HG03097 (cell line): Measurements from ENCODE around the gene CFAP99.
"Not testable (repeated sequence)": the region's sequence is repeated elsewhere in the genome, so short reads cannot be mapped to it uniquely, and the experiment has no call there.

Experiments
- ATAC-seq: cut with Tn5 transposase; IDR thresholded peaks from one replicate; pipeline ENCODE4 v1.9.1; 2021; ENCODE audit not compliant: unreplicated experiment, low FRiP score

CFAP99 gene

DNA sequence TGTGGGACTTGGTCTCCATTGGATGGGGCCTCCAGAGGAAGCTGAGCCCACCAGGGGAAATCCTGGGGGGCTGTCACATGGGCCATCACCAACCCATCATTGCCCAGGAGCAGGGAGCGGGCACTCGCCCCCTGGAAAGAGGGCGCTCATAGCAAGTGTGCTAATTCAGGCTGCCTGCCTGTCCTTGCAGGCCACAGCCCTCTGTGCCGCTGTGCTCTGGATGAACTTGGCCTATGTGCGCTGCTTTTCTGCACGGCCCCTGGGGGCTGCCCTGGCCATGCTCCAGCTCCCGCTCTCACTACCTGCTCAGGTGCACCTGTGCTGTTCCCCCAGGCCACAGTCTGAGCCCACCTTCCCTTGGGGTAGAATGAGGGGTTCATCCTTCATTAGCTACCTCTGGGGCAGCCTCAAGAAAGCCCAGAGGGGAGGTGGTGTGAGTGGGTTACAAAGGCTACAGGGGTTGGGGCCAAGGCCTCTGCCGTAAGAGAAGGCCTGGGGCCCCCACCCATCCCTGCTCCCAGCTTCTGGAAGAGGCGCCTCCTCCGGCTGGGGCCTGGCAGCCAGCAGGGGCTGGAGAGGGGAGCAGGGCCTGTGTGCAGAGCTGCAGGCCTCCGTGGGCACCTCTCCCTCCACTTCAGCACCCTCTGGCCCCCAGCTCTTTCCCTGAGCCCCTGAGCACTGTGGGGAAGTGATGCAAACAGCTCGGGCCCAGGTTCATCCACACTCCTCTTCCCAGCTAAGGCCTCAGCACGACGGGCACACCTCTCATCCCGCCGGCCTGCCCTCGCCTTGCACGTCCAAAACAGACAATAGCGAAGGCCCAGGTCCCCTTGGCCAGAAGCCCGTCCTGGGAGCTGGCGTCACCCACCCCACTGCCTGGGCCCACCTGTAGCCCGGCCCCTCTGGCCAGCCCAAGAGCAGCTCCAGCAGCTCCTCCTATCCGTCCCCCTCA is 8.9 kb downstream of the CFAP99 start:
- ATAC-seq: no peak

DNA sequence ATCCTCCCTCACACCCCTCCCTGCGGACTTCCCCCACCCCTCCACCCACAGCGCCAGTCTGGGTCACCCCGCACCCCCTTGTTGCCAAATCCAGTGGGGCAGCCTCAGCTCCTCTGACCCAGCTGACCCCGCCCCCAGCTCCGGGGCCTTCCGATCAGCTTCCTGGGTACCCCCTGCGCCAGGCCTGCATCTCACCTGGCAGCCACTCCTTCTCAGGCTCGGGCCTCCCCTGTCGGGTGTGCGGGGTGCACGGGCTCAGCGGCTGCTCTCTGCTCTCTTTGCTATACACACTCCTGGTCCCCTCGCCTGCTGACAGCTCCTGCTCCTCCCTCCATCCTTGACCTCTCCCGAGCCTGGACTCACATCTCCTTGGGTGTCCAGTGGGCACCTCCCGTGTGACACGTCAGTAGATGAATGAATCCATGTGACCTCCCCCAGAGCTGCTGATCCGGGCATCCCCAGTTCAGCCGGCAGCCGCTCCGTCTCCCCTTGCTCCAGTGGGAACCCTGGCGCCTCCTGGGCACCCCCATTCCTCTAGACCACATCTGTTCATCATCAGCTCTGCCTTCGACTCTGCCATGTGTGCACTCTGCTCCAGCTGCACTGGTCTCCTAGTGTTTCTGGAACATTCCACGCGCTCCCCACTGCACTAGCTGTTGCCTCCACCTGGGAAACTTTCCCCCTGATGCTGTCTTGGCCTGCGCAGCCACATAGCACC is 9.9 kb downstream of the CFAP99 start:
- ATAC-seq: no peak

DNA sequence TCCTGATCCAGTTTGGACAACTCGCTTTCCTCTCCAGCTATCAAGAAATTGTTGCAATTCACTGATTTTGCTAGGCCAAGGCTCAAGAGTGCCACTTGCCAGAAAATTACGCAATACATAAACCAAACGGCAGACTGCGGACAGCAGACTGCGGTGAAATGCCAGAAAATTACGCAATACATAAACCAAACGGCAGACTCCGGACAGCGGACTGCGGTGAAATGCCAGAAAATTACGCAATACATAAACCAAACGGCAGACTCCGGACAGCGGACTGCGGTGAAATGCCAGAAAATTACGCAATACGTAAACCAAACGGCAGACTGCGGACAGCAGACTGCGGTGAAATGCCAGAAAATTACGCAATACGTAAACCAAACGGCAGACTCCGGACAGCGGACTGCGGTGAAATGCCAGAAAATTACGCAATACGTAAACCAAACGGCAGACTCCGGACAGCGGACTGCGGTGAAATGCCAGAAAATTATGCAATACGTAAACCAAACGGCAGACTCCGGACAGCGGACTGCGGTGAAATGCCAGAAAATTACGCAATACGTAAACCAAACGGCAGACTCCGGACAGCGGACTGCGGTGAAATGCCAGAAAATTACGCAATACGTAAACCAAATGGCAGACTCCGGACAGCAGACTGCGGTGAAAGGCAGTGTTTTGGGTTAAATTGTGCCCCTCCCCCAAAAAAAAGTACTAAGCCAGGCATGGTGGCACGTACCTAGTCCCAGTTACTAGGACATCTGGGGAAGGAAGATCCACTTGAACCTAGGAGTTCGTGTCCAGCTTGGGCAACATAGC is 11.4 kb downstream of the CFAP99 start:
- not testable (repeated sequence) for ATAC-seq

DNA sequence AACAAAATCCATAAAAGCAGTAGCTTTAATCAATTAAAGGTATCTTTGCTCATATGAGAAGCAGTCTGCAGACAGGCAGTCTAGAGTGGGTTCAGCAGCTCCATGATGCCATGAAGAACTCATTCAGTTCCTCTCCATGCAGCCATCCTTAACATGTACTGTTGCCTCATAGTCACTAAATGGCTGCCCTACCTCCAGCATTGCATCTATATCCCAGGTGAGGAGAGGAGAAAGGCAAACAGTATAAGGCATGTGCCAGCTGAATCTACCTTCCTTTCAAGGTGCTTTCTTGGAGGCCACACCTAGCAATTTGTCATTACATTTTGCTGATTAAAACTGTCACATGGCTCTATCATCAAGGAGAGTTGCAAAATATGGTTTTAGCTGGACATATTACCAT is 13.2 kb downstream of the CFAP99 start:
- no peak for ATAC-seq

DNA sequence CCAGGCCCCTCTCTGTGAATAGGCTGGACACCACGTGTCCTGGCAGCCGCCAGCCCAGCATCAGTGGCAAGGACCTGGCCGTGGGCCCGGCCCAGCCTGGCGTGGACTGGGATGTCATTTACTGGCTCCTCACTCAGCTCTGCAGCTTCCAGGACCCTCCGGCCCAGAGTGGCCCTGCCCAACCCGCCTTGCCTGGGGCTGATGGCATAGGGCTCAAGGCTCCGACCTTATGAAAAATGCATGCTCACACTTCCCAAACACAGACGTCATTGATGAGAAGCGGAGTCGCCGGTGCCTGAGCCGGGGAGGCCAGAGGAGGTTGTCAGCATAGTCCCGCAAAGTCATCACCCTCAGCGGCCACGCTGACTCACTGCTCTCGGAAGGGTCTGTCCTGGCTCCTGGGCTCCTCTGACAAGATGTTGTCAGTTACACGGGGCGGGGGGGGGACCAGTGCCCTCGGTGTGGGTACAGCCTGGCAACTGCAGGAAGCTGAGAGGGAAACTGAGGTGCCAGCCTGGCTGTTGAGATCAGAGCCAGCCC is 14.3 kb downstream of the CFAP99 start:
- ATAC-seq: no peak

DNA sequence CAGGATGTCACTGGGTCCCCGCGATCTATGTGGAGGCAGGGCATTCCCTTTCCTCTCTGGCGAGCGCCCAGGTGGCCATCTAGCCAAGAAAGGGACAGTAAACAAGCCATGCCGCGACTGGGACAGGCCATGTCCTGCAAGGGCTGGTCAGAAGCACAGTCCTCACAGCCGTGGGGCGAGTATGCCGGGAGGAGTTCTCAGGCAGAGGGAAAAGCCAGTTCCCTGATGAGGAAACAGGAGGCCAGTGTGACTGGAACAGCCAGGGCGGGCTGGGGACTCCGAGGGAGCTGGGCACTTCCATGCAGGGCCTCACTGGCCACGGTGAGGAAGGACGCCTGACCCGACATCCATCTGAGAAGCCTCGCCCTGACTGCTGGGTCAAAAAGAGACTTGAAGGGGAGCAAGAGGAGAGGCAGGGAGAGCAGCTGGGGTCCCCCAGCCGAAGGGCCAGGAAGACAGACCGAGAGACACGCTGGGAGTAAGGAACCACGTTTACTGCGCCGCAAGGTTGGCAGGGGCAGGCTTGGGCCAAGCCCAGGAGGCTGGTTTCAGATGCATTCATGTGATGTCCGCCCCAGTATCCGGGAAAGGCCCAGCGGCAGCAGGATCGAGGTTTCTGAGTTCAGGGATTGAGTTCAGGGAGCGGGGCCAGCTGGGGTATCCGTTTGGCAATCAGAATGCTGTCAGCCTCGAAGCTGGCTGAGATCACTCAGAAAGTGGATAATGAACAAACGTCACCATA is 15.0 kb downstream of the CFAP99 start:
- no peak for ATAC-seq

DNA sequence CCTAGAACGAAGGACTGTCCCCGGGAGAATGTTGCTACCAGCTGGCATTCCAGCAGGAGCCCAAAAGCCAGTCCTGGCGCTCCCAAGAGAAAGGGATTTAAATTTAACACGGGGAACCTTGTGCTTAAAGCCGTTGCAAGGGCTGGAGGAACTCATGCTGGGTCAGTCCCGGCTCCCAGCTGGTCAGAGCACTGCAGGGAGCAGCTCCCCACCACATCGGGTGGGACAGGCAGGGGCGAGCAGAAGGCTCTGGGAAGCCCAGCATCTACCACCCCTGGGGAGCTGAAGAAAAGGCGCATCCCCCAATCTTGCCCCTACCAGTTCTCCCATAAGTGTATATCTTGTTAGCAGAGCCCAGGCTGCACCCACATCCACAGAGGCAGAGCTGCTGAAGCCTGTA is 15.7 kb downstream of the CFAP99 start:
- ATAC-seq: no peak

DNA sequence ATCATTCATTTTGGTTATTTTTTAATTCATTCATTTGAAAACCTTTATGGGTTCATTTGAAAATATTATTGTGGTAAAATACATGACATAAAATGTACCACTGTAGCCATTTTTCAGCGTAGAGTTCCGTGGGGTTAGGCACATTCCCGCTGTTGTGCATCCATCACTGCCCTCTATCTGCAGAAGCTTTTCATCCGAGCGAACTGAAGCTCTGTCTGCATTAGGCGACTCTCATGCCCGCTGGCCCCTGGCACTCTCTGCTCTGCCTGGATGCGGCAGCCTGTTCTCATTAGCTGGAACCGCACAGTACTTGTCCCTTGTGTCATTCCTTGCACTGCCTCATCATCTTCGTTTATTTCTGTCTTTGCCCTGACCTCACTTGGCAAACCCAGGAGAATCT is 17.5 kb downstream of the CFAP99 start:
- ATAC-seq: no peak

DNA sequence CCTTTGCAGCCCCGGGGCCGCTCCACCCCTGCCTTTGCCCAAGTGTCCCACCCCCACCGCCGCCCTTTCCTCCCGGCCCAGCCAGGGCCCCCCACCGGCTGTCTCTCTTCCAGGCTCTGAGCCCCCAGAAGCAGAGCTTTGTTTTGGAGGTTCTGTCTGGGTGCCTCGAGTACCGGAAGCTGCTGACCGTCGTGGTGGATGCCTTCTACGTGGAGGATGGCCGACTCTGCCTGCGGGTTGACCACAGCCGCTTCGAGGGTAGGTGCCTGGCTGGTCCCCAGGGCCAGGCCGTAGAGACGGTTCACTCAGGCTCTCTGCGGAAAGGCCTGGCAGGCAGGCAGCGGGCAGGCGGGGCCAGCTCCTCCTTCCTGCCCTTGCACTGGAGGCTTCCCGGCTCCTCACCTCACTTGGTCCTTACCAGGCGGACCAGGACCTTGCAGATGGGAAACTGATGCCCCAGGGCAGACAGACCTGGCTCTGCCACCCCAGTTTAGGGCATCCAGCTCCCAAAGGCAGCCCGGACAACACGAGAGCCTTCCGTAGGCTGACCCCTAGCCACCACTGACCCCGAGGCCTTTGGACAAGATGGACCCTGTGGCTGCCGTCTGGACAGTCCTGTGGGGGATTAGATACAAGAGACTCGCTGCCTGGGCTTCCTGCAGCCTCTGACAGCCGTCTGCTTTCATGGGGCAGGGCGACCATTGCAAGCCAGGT is 18.2 kb downstream of the CFAP99 start:
- ATAC-seq: no peak

DNA sequence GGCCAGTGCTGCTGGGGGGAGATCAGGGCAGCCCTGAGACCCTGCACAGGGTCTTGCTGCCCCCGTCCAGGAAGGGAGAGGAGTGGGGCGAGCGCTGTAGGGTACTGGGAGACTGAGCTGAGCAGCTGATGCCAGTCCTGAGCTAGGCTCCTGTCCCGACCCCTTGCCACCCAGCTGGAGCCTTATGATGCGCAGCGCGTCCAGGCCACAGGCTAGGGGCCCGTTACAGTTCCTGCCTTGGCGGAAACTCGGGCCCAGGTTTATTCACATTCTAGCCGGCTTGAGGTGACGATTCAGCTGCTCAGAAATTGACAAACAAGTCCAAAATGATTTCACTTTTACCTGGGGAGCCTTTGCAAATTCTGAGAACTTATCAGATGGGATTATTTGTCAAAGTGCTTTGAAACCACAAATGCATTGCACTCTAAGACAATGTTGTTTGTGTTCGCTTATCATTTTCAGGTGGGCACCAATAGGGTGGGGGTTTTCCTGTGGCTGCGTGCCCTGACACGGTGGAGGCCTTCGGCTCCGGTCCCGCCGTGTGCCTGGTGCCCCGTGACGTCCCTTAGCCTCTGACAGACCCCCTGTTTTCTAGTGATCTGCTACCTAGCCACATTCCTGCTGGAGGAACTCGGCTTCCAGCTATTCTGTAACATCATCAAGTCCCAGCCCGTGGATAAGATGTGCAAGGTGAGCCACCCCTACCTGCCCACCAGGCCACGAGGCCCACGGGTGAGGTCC is 18.9 kb downstream of the CFAP99 start:
- no peak for ATAC-seq

DNA sequence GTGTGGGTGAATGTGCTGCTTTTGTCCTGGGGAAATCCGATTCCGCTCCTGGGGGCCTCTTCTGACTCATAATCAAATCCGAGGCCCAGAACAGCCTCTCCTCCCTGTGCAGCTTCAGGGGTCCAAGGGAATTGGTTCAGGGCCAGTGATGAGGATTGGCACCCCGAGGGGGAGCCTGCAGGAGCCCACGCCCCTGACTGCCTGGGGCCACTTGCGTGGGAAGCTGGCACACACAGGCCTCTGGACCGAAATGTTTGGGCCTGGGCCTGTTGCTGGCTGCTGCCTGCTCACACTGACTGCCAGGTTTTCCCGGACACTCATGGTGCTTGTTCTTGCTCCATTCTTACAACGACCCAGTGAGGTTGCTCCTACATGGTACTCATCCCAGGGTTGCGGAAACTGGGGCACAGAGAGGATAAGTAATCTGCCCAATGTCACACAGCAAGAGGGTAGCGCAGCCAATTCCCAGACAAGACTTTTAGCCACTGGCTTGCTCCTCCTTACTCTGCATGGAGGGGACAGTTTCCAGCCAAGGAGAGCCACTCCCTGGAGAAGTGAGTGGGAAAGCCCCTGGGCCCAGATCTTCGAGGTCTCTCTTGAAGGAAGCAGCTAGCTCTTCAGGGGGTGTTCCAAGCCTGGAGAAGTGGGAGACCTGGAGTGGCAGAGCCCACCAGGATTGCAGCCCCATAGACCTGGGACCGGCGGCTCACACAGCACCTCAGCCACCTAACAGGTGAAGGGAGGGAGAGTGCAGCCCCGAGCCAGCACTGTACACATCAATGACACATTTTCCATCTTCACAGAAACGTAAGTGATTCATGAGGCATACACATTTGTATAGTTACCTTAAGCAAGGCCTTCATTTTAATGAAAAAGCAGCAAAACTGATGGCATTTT is 20.3 kb downstream of the CFAP99 start:
- no peak for ATAC-seq

DNA sequence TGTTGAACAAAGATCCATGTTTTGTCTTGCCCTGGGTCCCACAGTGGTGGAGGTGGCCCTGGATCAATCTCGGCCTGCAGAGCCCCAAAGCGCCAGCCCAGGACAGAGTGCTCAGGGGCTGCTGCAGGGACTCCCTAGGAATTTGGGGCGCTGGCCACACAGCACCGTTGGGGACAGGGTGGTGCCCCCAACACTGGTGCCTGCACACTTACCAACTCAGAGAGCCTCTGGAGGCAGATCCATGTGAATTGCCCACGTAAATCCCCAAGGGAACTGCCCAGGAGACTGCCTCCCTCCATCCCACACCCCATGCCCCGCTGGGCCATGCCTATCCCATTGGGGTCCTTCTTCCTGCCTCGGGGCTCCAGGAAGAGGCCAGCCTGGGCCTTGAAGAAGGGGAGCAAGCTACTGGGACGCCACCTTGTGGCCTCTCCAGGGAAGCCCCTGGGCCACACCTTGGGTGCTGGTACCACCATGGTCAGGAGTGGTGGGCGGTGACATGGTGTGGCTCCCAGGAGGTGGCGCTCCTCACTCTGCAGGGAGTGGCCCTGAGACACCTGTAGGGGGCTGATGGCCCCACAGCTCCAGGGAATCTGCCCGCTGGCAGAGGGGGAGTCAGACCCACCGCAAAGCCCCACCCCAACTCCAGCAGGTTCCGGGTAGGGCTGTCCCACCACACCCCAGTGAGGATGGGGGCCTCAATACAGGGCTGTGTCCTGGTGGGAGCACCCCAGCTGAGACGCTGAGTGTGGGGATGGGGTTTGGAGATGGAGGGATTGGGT is 22.8 kb downstream of the CFAP99 start:
- ATAC-seq: no peak

DNA sequence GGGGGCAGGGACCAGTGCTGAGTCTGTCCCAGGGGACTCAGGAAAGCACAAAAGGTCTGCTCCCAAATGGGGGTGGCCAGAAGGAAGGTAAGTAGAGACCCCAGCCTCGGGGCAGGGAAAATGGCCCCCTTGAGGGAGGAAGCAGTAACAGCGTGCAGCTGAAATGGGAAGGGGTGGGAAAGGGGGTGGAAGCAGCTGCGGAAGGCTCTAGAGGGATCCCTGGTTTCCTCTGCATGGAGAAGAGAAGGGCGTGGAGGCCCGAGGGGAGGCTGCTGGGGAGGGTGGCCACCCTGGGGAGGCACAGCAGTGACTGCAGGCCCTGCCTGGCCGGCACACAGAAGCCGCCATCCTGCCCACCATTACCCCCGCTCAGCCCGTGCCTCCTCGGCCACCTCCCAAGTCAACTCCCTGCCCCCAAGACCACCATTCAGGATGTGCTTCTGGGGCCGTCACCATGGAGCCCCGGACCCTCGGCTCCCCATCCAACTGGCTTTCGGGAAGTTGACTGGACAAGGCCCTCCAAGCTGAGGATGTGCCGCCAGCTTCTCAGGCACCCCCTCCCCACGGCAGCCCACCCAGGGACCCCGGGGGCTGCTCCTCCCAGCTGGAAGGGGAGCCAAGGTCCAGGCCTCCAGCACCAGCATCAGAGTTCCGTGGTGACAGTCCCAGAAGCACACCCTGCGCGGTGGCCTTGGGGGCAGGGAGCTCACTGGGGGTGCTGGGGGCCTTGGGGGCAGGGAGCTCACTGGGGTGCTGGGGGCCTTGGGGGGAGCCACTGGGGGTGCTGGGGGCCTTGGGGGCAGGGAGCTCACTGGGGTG is 23.6 kb downstream of the CFAP99 start:
- no peak for ATAC-seq

DNA sequence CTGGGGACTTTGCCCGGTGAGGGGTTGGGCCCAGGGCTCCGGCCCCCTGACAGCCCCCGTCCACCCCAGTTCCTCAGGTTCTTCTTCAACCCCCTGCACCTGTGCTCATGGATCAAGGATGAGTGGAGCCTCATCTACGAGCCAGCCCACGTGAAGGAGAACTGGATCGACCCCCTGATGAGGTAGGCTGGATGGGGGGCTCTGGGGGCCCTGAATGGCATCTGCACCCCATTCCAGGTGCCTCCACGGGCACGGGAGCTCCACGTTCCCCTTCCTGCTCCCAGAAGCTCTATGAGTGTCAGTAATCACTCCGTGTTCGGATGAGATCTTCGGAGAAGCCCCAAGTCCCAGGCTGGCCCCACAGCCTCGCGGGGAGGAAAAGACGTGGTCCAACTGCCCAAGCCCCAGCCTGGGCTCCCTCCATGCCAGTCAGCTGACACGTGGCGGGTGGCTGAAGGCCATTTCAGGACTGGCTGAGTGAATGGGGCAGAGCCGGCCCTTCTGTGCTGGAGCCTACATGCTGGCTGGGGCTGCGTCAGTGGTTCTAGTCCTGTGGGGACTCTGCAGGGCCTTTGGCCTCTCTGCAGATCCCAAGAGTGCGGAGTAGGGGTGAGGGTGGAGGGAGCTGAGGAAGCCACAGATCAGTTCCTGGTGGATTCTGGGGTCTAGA is 24.4 kb downstream of the CFAP99 start:
- no peak for ATAC-seq

DNA sequence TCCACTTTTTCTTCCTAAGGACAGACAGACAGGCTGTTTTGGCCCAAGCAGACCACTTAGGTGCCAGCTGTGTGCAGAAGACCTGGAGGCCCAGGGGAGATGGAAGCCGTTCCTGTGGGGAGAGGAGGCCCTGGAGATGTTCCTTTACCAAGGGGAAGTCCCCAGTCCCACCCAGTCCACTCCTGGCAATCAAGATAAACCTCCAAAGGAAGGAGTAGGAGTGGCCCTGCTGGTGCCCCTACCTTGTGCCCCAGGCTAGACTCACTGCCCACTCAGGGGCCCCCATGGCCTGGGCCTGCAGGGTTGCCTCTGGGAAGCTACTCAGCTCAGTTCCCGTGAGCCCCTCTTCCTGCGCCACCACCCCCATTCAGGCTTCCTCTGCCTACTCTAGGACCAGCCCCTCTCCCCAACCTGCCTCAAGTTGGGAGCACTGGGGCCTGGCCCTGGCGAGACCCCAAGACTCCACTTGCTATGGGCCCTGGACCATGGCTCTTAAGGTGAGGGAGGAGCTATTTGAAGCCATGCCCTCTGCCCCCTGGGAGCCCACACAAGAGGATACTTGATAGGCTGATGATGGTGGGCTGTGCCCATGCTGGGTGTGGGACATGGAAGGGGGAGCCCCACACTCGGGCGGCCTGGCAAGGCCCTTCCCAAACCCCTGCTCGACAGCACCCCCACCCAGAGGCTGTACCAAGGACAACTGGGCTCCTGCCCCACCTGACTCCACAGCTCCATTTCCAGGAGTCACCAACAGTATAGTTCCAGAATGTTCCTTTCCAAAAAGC is 25.4 kb downstream of the CFAP99 start:
- ATAC-seq: no peak
